Osteoblast (primary cell): ENCODE data around the gene ROPN1L. TPM values are rescaled to one million over a fixed set of nuclear protein-coding genes. Genes with fewer than 3 reads are reported as not detected.

Source experiments
- DNase-seq: peaks from one replicate; pipeline ENCODE4 v3.0.0; 2011; ENCODE audit warnings: low spot score, mixed read lengths; ENCODE audit not compliant: insufficient read length; ENCODE audit errors: missing footprints
- H2AFZ ChIP-seq: 2 replicates; pipeline ENCODE4 v1.6.0; 2011; ENCODE audit warnings: mild to moderate bottlenecking, low read length
- H3K27ac ChIP-seq: 2 replicates; pipeline ENCODE4 v1.5.1; 2011; ENCODE audit warnings: mild to moderate bottlenecking, low read depth, low read length, moderate library complexity
- H3K27me3 ChIP-seq: 2 replicates; pipeline ENCODE4 v1.6.0; 2012; ENCODE audit warnings: mild to moderate bottlenecking, control low read depth, inconsistent platforms, low read length, moderate library complexity; ENCODE audit not compliant: insufficient read depth
- H3K36me3 ChIP-seq: 2 replicates; pipeline ENCODE4 v1.5.1; 2011; ENCODE audit warnings: mild to moderate bottlenecking, low read length, control low read depth, moderate library complexity; ENCODE audit not compliant: insufficient read depth
- H3K4me1 ChIP-seq: 2 replicates; pipeline ENCODE4 v1.5.1; 2011; ENCODE audit warnings: mild to moderate bottlenecking, low read length, control low read depth, moderate library complexity; ENCODE audit not compliant: insufficient read depth
- H3K4me2 ChIP-seq: 2 replicates; pipeline ENCODE4 v1.6.0; 2011; ENCODE audit warnings: mild to moderate bottlenecking, low read length; ENCODE audit not compliant: insufficient read depth
- H3K4me3 ChIP-seq: fragments of 200-600 bp; sonication (generic); 3 replicates; pipeline ENCODE4 v1.5.1; 2012; ENCODE audit warnings: mild to moderate bottlenecking, low read length, inconsistent platforms; ENCODE audit not compliant: insufficient read depth
- H3K79me2 ChIP-seq: 2 replicates; pipeline ENCODE4 v1.6.0; 2012; ENCODE audit warnings: mild to moderate bottlenecking, low read length, control low read depth, inconsistent platforms; ENCODE audit not compliant: insufficient read depth
- H3K9me3 ChIP-seq: 2 replicates; pipeline ENCODE4 v1.5.1; 2011; ENCODE audit warnings: low read depth, low read length, control low read depth
- H4K20me1 ChIP-seq: 2 replicates; pipeline ENCODE4 v1.6.0; 2012; ENCODE audit warnings: mild to moderate bottlenecking, low read length, control low read depth; ENCODE audit not compliant: insufficient read depth
- total RNA-seq: library from RNA; depleted of rRNA; stranded (reverse); fragments of >200 nt; gene quantifications from 2 replicates; pipeline ENCODE4 v1.2.3, GENCODE V29; 2012
- TF ChIP-seq, protein P1 (sequence below): IDR thresholded peaks from 2 replicates; pipeline ENCODE4 v1.5.1; 2011; ENCODE audit warnings: mild to moderate bottlenecking, low read depth, low read length, moderate library complexity; ENCODE audit errors: extremely low read depth

The ROPN1L gene
- total RNA-seq, 1 donor: 0.72 TPM

DNA sequence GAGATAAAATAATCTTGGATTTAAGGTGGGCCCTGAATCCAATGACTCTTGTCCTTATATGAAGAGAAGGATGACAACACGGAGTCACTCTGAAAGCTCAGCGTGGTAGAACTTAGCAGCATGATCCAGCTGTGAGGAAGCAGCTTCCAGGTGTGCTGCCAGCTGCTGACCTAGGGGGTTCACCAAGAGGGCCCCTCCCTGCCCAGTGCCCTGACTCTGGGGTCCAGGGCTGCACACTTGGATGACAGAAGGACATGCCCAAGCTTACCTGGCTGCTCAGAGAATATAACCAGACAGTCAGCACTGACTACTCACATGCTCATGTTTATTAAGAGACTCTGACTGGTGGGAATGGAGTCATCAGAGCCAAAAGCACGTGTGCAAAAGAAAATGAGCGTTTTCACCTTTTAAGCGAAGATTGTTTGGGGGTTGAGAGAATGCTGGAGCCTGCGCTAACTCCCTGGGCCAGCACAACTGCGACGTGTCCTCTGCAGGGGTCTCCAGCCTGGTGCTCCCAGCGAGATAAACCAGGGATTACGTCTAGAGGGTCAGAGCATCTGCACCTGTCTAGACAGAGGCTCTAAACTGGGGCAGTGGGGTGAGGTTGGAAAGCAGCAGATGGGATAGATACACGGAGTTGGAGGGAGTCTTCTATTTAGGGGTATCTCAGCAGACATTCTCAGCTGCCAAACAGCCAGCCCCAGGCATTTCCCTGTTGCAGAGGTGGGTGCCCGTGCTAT, 41.3 kb downstream of the ROPN1L start:
- H3K36me3 ChIP-seq: no peaks in the 10 kb centered on the region
- H3K4me1 ChIP-seq: peaks cover 26% of the 10 kb centered on the region
- H2AFZ ChIP-seq: no peak overlapping the region
- no peaks in the 10 kb centered on the region for H3K27me3 ChIP-seq
- H4K20me1 ChIP-seq: no peaks in the 10 kb centered on the region
- no peaks in the 10 kb centered on the region for H3K9me3 ChIP-seq
- H3K4me2 ChIP-seq: no peak overlapping the region
- H3K27ac ChIP-seq: no peak overlapping the region
- no peak overlapping the region for H3K4me3 ChIP-seq
- H3K79me2 ChIP-seq: no peaks in the 10 kb centered on the region
- TF ChIP-seq, protein P1, sequence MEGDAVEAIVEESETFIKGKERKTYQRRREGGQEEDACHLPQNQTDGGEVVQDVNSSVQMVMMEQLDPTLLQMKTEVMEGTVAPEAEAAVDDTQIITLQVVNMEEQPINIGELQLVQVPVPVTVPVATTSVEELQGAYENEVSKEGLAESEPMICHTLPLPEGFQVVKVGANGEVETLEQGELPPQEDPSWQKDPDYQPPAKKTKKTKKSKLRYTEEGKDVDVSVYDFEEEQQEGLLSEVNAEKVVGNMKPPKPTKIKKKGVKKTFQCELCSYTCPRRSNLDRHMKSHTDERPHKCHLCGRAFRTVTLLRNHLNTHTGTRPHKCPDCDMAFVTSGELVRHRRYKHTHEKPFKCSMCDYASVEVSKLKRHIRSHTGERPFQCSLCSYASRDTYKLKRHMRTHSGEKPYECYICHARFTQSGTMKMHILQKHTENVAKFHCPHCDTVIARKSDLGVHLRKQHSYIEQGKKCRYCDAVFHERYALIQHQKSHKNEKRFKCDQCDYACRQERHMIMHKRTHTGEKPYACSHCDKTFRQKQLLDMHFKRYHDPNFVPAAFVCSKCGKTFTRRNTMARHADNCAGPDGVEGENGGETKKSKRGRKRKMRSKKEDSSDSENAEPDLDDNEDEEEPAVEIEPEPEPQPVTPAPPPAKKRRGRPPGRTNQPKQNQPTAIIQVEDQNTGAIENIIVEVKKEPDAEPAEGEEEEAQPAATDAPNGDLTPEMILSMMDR: no peak
- DNase-seq: no peak

DNA sequence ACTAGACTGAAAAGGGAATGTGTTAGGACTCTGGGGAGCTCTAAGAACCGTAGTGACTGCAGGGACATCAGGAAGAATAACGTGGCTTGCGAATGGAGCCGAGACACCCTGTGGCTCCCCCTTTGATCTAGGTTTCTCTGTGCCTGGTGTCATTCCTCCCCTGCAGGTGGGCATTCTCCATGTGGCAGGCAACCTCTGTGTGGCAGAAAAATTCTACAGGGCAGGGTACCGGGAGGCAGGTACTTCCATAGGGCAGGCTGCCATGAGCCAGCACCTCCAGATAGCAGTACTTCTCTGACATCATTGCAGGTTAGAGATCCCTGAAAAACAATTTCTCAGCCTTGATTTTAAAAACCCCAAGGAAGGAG, 43.1 kb downstream of the ROPN1L start:
- TF ChIP-seq, protein P1: no peak
- Histone ChIP-seq H3K27ac (peak overlapping the region; percentile 51), H3K27me3 (no peaks in the 10 kb centered on the region), H3K36me3 (no peaks in the 10 kb centered on the region), H3K79me2 (no peaks in the 10 kb centered on the region), H4K20me1 (no peaks in the 10 kb centered on the region), H3K4me1 (peaks cover 13% of the 10 kb centered on the region), H2AFZ (peak overlapping the region; percentile 20), H3K9me3 (no peaks in the 10 kb centered on the region), H3K4me3 (no peak overlapping the region), H3K4me2 (peak overlapping the region; percentile 30)
- DNase-seq: no peak

DNA sequence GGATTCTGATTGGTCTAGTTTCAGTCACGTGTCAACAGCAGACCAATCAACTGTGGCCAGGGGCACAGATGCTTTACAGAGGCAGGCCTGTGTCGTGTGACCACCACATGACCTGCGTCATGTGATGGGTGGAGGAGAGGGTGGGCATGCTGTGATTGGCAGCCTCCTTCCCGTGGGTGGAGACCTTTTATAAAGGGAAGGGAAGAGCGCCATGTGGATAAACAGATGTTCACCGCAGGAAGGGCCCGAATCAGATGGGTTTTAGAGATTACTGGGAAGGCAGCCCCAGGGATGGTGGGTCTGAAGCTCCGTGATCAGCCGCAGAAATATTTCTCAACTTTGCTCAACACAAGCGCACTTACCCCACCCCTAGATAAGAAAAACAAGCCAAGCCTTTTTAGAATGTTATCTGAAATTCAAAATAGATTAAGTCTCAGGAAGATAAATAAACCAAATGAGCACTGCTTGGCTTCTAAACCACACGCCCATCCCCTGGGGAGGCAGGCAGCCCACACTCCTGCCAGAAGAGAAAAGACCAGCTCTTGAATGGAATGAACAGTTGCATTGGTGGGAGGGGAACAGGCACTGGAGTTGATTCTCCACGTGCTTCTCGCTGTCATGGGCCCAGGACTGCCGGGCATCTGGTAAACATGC, 43.6 kb downstream of the ROPN1L start:
- Histone ChIP-seq H3K4me1 (peaks cover 16% of the 10 kb centered on the region), H2AFZ (no peak overlapping the region), H3K4me2 (peak overlapping the region; percentile 30)

DNA sequence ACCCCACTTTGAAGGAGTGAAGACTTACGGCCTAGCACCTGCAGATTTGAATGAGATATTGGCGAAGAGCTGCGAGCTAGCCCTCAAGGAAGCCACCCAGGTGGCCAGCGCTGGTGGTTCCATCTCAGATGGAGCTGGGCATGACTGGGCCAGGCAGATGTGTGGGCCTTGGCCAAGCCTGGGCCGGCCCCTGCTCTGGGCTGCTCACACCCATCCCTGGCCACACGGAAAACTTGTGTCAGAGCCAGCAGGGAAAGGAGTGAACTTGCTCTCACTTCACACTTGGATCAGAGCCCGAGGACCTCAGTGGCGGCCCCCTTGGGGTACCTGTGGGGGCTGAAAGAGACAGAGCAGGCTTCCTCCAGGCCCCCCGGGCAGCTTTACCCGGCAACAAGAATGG, 44.2 kb downstream of the ROPN1L start:
- H3K4me3 ChIP-seq: no peak overlapping the region
- H3K4me1 ChIP-seq: peaks cover 16% of the 10 kb centered on the region
- no peak overlapping the region for H2AFZ ChIP-seq
- no peak overlapping the region for H3K27ac ChIP-seq
- H3K4me2 ChIP-seq: no peak overlapping the region
- no peaks in the 10 kb centered on the region for H3K79me2 ChIP-seq
- H3K36me3 ChIP-seq: no peaks in the 10 kb centered on the region
- H3K9me3 ChIP-seq: no peaks in the 10 kb centered on the region
- H3K27me3 ChIP-seq: no peaks in the 10 kb centered on the region
- TF ChIP-seq, protein P1: no peak
- DNase-seq: no peak
- no peaks in the 10 kb centered on the region for H4K20me1 ChIP-seq

More for the DNA sequence above, 43.6 kb downstream of the ROPN1L start:
- Histone ChIP-seq H3K27ac (peak overlapping the region; percentile 51), H3K4me3 (no peak overlapping the region), H4K20me1 (no peaks in the 10 kb centered on the region), H3K9me3 (no peaks in the 10 kb centered on the region), H3K27me3 (no peaks in the 10 kb centered on the region), H3K79me2 (no peaks in the 10 kb centered on the region), H3K36me3 (no peaks in the 10 kb centered on the region)
- TF ChIP-seq, protein P1: no peak
- peak; percentile 95 for DNase-seq
